Stimulated activated CD8-positive, alpha-beta memory T cell treated with anti-CD3 and anti-CD28 coated beads, Interleukin-15, amount 100 ng/mL, for 48 hours (primary cell): ENCODE results near the gene BSPRY.
"Not testable (repeated sequence)": the region's sequence is repeated elsewhere in the genome, so short reads cannot be mapped to it uniquely, and the experiment has no call there.

Source experiments
- DNase-seq, 2 donors: peaks; one replicate each; pipeline ENCODE4 v3.0.0-alpha.2; 2020; ENCODE audit warnings: low read depth in 2 of 2

Gene BSPRY

DNA sequence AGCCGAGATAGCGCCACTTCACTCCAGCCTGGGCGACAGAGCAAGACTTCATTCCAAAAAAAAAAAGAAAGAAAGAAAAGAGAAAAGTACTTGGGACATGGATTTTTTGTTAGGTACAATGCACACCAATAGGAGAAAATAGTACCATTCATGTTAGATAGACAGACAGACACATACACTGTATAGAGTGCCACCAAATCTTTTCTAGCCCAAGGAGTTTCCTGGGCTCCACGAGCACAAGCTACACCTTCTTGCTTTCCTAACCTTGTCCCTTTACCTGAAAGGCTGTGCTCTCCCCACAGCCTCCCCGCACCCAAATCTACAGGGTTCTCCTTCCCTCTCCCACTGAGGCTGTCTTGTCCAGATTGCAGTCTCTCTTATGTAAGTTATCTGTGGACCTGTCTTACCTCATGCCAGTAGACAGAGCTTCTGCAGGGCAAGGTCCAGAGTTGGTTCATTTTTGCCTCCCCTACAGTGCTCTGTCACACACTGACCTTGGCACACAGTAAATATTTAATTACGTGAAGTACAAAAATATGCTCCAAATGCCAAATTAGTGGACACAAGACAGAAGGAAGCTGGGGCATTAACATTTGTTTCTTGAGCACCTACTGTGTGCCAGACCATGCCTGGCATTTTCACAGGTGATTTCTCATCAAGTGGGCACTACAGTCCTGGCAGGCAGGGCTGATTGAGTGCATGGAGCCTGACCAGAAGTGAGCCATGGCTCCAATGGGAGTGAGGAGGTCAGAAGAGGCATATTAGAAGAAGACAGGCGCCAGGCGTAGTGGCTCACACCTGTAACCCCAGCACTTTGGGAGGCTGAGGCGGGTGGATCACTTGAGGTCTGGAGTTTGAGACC lies 45.9 kb downstream of the BSPRY start:
- DNase-seq, result no peak

DNA sequence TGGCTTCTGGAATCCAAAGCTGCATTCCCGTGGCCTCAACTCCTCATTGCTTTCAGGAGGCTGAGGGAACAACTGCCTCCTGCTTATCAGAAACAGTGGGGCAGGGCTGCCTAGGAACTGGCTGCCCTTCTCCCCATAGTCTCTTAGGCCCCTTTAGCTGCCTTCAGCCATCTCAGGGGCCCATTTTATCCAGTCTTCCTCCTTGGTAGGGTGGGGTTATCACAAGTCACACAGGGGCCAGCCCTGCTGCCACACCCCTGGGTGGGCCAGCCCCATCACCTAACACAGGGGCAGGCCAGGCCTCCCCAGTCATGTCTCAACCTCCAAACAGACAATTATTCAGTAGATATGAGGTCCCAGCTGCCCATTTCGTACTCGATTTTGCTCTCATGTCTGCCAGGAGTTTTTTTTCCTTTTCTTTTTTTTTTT lies 47.9 kb downstream of the BSPRY start:
- no peak for DNase-seq

GRCh38 chr9:113398796-113399195 lies 49.5 kb downstream of the BSPRY start:
- no peak for DNase-seq

- DNase-seq, result no peak
These were observed 50.4 kb downstream of the BSPRY start for GRCh38 chr9:113399646-113400200.

- peak; percentile 99 for DNase-seq
These were observed 51.9 kb downstream of the BSPRY start, which contains the start of gene ALAD for GRCh38 chr9:113401027-113401792. ALAD (minus strand) TSS chr9:113401284; CDS start chr9:113393559, 7,725 bp downstream.

- no peak for DNase-seq
These were observed 54.3 kb downstream of the BSPRY start for GRCh38 chr9:113403646-113404045.

- not testable (repeated sequence) for DNase-seq
These were observed 57.0 kb downstream of the BSPRY start for GRCh38 chr9:113406353-113406752.

DNA sequence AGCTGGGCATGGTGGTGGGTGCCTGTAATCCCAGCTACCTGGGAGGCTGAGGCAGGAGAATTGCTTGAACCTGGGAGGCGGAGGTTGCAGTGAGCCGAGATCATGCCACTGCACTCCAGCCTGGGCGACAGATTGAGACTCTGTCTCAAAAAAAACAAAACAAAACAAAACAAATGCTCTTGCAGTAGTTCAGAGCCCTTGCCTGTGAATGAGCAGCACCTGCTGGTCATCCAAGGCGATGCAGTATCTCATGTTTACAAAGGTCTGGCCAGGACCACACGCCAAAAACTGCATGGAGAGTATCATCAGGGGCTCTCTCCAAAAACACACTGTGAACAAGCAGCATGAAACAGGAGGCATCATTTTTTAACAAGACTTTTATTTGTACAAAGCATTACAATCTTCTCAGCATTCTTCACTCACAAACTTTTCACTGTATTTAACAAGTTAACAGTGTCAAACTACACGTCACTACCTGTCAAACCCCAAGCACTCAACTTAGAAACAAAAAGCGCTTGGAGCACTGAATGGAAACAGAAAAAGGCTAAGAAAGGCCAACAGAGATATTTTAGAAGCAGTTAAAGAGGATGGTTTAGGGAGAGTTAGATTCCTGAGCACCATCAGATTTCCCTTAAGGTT lies 57.7 kb downstream of the BSPRY start:
- DNase-seq, result peak; percentile 19 to 33

GRCh38 chr9:113409481-113409880 lies 60.1 kb downstream of the BSPRY start:
- no peak for DNase-seq

DNA sequence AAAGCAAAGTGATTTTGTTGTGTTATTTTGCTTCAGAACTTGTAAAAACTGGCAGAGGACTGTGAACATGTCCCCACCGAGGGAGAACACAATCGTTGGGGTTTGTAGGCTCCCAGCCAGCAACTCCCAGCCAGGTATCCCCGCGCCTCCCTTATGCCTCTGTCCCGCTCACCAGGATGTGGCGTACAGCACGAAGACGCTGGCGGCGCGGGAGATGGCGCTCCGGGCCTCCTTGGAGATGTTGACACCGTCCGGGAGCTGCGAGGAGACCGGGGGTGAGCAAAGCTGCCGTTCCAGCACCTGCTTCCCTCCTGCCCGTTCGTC lies 60.5 kb downstream of the BSPRY start:
- no peak for DNase-seq

DNA sequence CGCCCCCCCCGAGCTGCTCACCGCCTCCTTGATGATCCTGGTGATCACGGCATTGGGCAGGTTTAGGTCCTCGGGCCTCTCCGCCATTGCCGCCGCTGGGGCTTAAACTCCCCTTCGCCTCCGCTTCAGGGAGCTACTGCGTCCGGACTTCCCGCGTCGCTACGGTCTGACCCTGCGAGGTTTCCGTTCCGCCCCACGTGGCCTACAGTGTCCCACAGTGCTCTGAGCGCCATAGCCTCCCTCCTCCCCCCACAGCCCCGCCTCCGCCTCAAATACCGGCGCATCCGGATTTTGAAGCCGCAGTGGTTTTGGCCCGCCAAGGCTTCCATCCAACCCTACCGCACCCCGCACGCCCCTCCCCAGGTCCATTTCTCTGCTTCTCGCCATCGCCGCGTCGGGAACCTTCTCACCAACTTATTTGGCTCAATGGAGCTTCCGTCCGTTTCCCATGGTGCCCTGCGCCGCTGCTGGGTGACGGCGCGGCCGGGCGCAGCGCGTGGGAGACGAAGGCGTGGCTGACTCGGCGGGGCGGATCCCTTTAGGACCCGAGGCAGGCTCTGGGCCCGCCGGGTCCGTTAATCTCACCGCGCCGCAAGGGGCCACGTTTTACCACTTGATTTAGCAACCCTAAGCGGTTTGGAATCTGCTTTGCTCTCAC lies 61.0 kb downstream of the BSPRY start, which contains the start of the genes C9orf43 and POLE3:
Gene C9orf43, plus strand, starts transcription at position 541 of the 658 bp plus-strand sequence. CDS start 2,747 bp downstream, outside the sequence.
Gene POLE3, minus strand, starts transcription at position 469 of the 658 bp plus-strand sequence. Its CDS starts 382 bp downstream, at position 87.
- peak; percentile 91 to 94 for DNase-seq

DNA sequence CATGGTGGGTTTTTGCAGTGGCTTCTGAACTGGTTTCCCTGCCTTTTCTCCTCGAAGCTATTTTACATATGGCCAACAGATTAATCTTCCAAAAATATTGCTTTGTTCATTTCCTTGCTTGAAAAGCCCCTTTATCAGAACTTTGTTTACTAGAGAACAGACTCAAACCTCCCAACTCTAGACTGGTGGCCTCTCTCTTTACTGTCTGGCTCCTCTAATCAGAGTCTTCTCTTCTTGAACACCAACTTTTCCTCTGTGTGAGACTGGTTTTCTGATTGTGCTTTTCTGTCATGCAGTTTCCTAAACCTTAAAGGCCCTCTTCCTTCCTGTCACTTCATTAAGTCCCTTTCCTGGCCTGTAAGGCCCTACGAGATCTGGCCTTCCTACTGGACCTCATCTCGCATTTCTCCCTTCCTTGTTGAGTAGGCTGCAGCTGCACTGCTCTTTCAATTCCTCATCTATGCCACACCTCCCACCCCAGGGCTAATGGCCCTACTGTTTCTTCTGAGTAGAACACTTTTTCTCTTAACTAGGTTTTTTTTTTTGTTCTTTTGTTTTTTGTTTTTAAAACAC lies 66.9 kb downstream of the BSPRY start:
- no peak for DNase-seq

- no peak for DNase-seq
These were observed 68.0 kb downstream of the BSPRY start for GRCh38 chr9:113417370-113417769.
